Measurements from ENCODE around the gene UNC13B.

Gene UNC13B

DNA sequence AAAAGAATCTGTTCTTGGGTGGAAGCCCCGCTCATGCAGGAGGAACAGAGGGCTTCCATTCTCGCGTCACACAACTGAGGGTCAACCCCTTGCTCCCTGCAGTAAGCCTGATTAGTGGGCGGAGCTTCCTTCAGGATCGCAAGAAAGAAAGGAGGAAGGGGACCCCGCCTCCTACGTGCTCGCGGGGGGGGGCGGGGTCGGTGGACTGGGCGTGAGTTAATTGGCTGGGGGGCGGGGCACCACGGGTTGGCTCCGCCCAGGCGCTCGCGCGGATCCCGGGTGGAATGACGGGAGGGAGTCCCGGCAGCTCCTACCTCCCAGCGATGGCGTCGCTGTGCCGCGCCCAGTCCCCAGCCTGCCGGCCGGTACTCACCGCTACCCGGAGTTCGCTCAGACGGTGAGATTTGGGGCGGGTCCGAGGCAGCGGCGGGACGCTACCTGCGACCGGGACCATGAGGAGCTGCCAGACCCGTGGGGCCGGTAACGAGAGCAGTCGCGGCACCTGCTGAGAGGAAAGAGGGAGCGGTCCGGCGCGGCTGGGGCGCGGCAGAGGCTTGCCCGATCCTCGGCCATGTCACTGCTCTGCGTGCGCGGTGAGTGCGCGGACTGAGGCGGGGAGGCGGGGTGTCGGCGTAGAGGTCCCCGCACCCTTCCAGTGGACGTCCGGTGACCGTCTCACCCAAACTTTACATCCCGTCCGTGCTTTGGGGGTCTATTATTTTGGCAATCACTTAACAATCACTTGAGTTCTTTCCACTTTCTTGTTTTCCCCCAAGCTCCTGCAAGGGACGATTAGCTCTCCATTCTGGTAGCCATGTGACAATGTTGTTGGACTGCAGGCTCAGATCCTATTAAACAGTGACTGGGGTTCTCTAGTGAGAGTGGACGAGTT is at the start of gene UNC13B:
Gene UNC13B, plus strand, starts transcription at position 297 of the 892 bp plus-strand sequence. Its CDS starts 275 bp downstream, at position 572.
- peaks cover 0 to 18% (median 14%) of the 10 kb centered on the region in 11 experiments; a peak in 13 of 22 replicates for H3K27me3 ChIP-seq
- no peaks in the 10 kb centered on the region for H3K36me3 ChIP-seq
- H3K4me2 ChIP-seq, result peak within 1 kb of the TSS; percentile 67 to 93 (median 91)
- peak within 1 kb of the TSS; percentile 77 to 92 (median 84) for H3K4me3 ChIP-seq
- H3K9me3 ChIP-seq (replicated peaks in 1 of 11), result peaks cover 15 to 44% (median 27%) of the 10 kb centered on the region in 11 experiments; a peak in 18 of 22 replicates
- H4K20me1 ChIP-seq, result no peaks in the 10 kb centered on the region
- TF ChIP-seq Cebpa-rat (IDR thresholded peaks at IDR 0.05), result no peak
- H3K9ac ChIP-seq, result peak within 1 kb of the TSS; percentile 57 to 83 (median 77)
- H3K27ac ChIP-seq, result peak within 1 kb of the TSS in 9 of 11 experiments; percentile 16 to 80 (median 56); a peak in 14 of 22 replicates
- peaks cover 33 to 46% (median 38%) of the 10 kb centered on the region in 10 experiments for H3K4me1 ChIP-seq

DNA sequence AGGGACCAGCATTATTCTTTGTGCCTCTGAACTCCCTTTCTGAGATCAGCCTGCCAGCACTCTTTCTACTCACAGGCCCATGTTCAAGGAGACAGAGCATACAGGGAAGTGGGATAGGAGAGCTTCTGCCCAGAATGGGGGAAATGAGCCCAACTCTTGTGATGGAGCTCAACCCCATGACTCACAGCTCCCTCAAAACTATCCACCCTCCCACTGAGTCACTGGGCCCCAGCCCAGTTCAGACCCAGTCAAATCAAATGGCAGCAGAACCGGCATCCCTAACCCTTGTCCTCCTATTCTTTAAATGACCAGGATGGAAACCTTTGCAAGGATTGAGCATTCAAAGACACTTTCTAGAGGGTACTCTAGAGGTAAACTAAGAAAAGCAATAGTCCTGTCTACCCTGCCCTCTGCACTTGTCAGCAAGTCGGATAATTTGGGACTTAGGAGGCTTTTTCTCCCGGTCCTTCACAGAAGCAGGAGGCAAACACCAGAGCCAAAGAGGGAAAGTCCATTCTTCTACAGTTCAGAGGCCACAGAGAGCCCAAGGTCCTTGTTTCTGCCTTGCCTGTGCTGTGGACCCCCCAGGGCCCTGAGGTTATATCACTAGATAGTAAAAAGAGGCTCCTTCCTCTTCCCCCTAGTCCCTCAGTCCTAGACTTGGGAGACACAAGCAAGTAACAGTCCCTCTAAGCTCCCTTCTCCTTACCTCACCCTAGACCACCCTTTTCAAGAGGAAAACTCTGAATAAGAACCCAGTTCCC is 49.4 kb upstream of the UNC13B start:
- peak overlapping the region; percentile 42 to 91 (median 56); a peak in 17 of 20 replicates for H3K4me3 ChIP-seq
- peaks cover 11 to 25% (median 17%) of the 10 kb centered on the region in 11 experiments for H3K36me3 ChIP-seq
- H3K4me2 ChIP-seq, result peak overlapping the region; percentile 86 to 99 (median 97)
- TF ChIP-seq Cebpa-rat (IDR thresholded peaks at IDR 0.05), result no peak
- H3K9ac ChIP-seq, result peak overlapping the region; percentile 65 to 100 (median 77)
- H3K4me1 ChIP-seq, result peaks cover 51 to 71% (median 59%) of the 10 kb centered on the region in 10 experiments
- H4K20me1 ChIP-seq, result peaks cover 0 to 47% (median 25%) of the 10 kb centered on the region in 11 experiments; a peak in 15 of 22 replicates
- no peaks in the 10 kb centered on the region for H3K9me3 ChIP-seq (replicated peaks in 1 of 11)
- H3K27me3 ChIP-seq, result no peaks in the 10 kb centered on the region
- H3K27ac ChIP-seq, result peak overlapping the region; percentile 65 to 100 (median 99)

DNA sequence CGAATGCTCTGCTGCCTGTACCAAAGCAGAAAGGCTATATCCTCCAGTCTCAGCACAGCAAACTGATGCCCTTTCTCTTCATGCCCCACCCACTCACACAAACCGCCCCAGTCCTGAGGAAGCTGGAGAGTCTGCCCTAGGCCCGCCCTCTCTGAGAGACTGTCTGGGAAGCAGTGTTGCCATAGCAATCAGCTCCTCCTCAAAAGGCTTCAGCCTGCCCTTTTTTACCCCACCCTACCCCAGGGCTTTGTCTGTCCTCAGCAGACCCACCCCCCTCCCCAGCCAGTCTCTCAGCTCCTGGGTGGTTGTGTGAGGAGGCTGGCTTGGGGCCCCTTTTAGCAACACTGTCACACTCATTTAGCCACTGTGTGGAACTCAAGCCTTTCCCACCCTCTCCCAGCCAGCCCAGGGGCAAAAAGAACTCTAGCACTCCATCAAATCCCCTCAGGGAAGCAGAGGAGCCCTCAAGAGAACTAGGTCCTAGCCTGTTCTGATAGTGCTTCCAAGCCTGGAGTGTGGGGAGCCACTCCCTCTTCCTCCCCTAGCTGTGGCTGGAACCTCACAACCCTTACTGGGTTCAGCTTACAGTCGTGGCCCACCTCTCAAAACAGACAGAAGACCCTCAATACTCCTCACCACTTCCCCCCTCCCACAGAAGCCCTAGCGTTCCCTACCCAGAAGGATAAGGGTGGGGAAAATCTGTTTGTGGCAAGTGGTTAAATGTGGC is 47.5 kb upstream of the UNC13B start:
- Histone ChIP-seq H3K4me3 (peak overlapping the region; percentile 73 to 91 (median 76)), H3K9ac (peak overlapping the region; percentile 84 to 100 (median 96))
- no peak for TF ChIP-seq Cebpa-rat (IDR thresholded peaks at IDR 0.05)

GRCh38 chr9:35114840-35115628 is 46.8 kb upstream of the UNC13B start:
- no peak for TF ChIP-seq Cebpa-rat (IDR thresholded peaks at IDR 0.05)
- peaks cover 0 to 21% (median 11%) of the 10 kb centered on the region in 11 experiments; a peak in 14 of 22 replicates for H4K20me1 ChIP-seq
- no peaks in the 10 kb centered on the region for H3K27me3 ChIP-seq
- H3K4me2 ChIP-seq, result peak overlapping the region; percentile 86 to 99 (median 97)
- H3K36me3 ChIP-seq, result no peaks in the 10 kb centered on the region
- peaks cover 44 to 58% (median 48%) of the 10 kb centered on the region in 10 experiments for H3K4me1 ChIP-seq
- peak overlapping the region; percentile 73 to 91 (median 76) for H3K4me3 ChIP-seq
- peak overlapping the region; percentile 87 to 100 (median 100) for H3K27ac ChIP-seq
- peak overlapping the region; percentile 84 to 100 (median 96) for H3K9ac ChIP-seq
- H3K9me3 ChIP-seq (replicated peaks in 1 of 11), result no peaks in the 10 kb centered on the region

More for the DNA sequence above, 47.5 kb upstream of the UNC13B start:
- H3K4me1 ChIP-seq, result peaks cover 51 to 66% (median 56%) of the 10 kb centered on the region in 10 experiments
- H3K9me3 ChIP-seq (replicated peaks in 1 of 11), result no peaks in the 10 kb centered on the region
- H3K4me2 ChIP-seq, result peak overlapping the region; percentile 86 to 99 (median 97)
- H3K36me3 ChIP-seq, result peaks cover 0 to 7% (median 0%) of the 10 kb centered on the region in 11 experiments; a peak in 4 of 22 replicates
- H4K20me1 ChIP-seq, result peaks cover 0 to 29% (median 18%) of the 10 kb centered on the region in 11 experiments; a peak in 15 of 22 replicates
- no peaks in the 10 kb centered on the region for H3K27me3 ChIP-seq
- H3K27ac ChIP-seq, result peak overlapping the region; percentile 87 to 100 (median 100)

DNA sequence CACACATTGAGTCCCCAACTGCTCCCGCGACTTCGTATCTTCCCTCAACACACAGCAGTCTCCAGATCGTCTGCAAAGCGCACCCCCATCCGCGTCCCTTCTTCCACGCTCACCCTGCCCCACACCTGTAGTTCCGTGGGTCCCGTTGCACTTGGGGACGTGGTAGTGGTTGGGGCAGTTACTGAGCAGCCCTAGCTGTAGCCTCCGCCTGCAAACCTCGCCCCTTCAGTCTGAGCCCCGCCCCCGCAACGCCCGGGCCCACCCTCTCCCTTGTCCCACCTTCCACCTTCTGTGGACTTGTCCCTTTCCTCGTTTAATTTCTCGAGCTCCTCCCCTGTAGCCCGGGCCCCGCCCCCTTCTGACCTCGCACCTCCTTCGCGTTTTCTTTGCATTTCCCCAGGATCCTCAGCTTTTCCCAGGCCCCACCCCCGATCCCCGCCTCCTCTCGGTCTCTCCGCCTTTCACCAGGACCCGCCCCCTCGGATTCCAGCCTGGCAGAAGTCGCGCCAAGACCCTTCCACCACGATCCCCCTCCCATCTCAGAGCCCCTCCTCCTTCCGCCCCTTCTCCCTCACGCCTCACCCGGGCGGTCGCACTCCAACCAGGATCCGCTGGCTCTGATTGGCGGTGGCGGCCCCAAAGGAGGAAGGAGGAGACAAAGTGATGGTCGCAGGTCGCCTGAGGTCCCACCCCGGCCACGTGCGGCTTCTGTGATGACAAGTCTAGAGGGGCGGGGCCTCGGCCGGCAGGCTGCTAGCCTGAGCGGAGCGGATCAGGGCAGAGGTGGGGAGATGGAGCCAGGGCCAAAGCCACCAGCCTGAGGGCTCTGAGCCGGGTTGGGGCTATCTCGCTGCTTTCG is 45.9 kb upstream of the UNC13B start, which contains the start of gene ATOSB:
Gene ATOSB, minus strand, starts transcription at position 183 of the 859 bp plus-strand sequence. CDS start 7,588 bp downstream, outside the sequence.
- Histone ChIP-seq H3K27ac (peak within 1 kb of the TSS; percentile 87 to 100 (median 100)), H4K20me1 (peaks cover 0 to 12% (median 3%) of the 10 kb centered on the region in 11 experiments; a peak in 10 of 22 replicates), H3K4me3 (peak within 1 kb of the TSS; percentile 73 to 91 (median 76)), H3K4me2 (peak within 1 kb of the TSS; percentile 89 to 99 (median 98)), H3K27me3 (no peaks in the 10 kb centered on the region), H3K36me3 (no peaks in the 10 kb centered on the region), H3K9ac (peak within 1 kb of the TSS; percentile 84 to 100 (median 96)), H3K4me1 (peaks cover 35 to 49% (median 39%) of the 10 kb centered on the region in 10 experiments), H3K9me3 (replicated peaks in 1 of 11) (no peaks in the 10 kb centered on the region)
- no peak for TF ChIP-seq Cebpa-rat (IDR thresholded peaks at IDR 0.05)

DNA sequence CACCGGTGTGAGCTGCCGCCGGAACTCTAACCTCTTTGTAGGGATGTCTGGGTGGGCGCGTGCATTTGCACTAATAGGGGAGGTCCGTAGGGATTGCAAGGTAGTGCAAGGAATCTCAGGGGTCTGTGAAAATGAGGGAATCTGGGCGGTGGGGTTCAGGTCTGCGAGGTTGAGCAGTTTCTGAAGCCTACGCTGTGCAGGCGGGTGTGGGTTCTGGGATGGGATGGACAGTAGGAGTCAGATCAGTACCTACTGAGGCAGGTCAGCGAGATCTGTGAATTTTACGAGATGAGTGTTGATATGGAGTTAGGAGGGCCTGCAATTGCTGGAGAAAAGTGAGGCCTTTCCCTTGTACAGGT is 45.3 kb upstream of the UNC13B start:
- no peak for TF ChIP-seq Cebpa-rat (IDR thresholded peaks at IDR 0.05)
- peak overlapping the region in 10 of 11 experiments; percentile 84 to 100 (median 97); a peak in 18 of 22 replicates for H3K9ac ChIP-seq
- H3K27me3 ChIP-seq, result no peaks in the 10 kb centered on the region
- H3K36me3 ChIP-seq, result no peaks in the 10 kb centered on the region
- H3K4me2 ChIP-seq, result peak overlapping the region; percentile 89 to 99 (median 97)
- H3K4me3 ChIP-seq, result peak overlapping the region; percentile 73 to 91 (median 76)
- H3K4me1 ChIP-seq, result peaks cover 33 to 46% (median 37%) of the 10 kb centered on the region in 10 experiments
- H3K9me3 ChIP-seq (replicated peaks in 1 of 11), result no peaks in the 10 kb centered on the region
- peak overlapping the region in 9 of 11 experiments; percentile 87 to 100 (median 100); a peak in 18 of 22 replicates for H3K27ac ChIP-seq
- peaks cover 0 to 9% (median 0%) of the 10 kb centered on the region in 11 experiments; a peak in 4 of 22 replicates for H4K20me1 ChIP-seq
